Fibroblast of pulmonary artery (primary cell): ENCODE results near the gene FRMD4A.

Experiments
- DNase-seq: peaks from one replicate; pipeline ENCODE4 v3.0.0-alpha.2; 2010; ENCODE audit warnings: low read depth
- H3K4me3 ChIP-seq: replicated peaks from 2 replicates; pipeline ENCODE4 v1.5.1; 2011; ENCODE audit warnings: low read depth, mild to moderate bottlenecking, control low read depth, low read length, moderate library complexity
- TF ChIP-seq, protein P1 (sequence below): IDR thresholded peaks from 2 replicates; pipeline ENCODE4 v1.5.1; 2011; ENCODE audit warnings: mild to moderate bottlenecking, control low read depth, low read length, inconsistent platforms; ENCODE audit errors: missing control alignments

The FRMD4A gene

GRCh38 chr10:13776861-13777311, 553.8 kb downstream of the FRMD4A start:
- no peak overlapping the region for H3K4me3 ChIP-seq
- TF ChIP-seq, protein P1, sequence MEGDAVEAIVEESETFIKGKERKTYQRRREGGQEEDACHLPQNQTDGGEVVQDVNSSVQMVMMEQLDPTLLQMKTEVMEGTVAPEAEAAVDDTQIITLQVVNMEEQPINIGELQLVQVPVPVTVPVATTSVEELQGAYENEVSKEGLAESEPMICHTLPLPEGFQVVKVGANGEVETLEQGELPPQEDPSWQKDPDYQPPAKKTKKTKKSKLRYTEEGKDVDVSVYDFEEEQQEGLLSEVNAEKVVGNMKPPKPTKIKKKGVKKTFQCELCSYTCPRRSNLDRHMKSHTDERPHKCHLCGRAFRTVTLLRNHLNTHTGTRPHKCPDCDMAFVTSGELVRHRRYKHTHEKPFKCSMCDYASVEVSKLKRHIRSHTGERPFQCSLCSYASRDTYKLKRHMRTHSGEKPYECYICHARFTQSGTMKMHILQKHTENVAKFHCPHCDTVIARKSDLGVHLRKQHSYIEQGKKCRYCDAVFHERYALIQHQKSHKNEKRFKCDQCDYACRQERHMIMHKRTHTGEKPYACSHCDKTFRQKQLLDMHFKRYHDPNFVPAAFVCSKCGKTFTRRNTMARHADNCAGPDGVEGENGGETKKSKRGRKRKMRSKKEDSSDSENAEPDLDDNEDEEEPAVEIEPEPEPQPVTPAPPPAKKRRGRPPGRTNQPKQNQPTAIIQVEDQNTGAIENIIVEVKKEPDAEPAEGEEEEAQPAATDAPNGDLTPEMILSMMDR: no peak
- DNase-seq: peak; percentile 48

- peak; percentile 91 for DNase-seq
- TF ChIP-seq, protein P1: no peak
- no peak overlapping the region for H3K4me3 ChIP-seq
Observed at GRCh38 chr10:13775786-13776775, 554.6 kb downstream of the FRMD4A start.

GRCh38 chr10:13774303-13774893, 556.3 kb downstream of the FRMD4A start:
- no peak for DNase-seq
- no peak overlapping the region for H3K4me3 ChIP-seq
- TF ChIP-seq, protein P1: no peak

DNA sequence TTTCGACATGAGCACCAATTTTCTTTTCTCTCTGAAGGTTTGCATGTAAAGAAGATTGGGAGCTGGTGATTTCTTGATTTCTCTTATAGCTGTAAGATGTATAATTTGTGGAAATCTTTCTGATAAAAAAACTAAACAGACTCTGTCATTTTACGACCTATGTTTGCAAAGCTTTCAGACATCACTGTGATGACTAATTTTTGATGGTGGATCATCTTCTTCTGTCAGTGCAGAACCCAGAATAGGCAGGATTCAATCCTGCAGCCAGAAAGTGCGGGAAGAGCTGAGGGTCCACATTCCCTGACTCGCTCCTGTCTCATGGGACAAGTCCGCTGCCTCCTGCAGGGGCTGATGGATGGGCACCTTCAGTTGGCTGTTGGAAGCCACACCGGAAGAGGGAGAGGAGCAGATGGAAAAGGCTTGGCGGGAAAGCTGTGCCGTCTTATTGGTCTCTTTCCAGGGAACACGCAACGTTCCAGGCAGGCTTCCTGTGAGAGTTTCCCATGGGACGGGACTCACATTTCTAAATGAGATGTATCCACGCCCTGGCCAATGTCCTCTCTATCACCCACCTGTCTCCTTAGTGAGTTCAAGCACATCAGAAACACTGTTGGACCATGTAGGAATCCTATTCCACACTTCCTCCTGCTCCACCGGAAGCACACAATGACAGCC, 557.1 kb downstream of the FRMD4A start:
- H3K4me3 ChIP-seq: no peak overlapping the region
- TF ChIP-seq, protein P1: no peak
- no peak for DNase-seq

- no peak for DNase-seq
- TF ChIP-seq, protein P1: no peak
- H3K4me3 ChIP-seq: no peak overlapping the region
Observed at GRCh38 chr10:13773043-13773442, 557.7 kb downstream of the FRMD4A start.

- H3K4me3 ChIP-seq: no peak overlapping the region
- no peak for DNase-seq
- TF ChIP-seq, protein P1: no peak
Observed at GRCh38 chr10:13771992-13772391, 558.7 kb downstream of the FRMD4A start.
